Epithelial cell of proximal tubule (primary cell): ENCODE results near the gene SLC15A5. TPM values are rescaled to one million over a fixed set of nuclear protein-coding genes. Genes with fewer than 3 reads are reported as not detected.

ENCODE experiments used
- DNase-seq: peaks from one replicate; pipeline ENCODE4 v3.0.0-alpha.2; 2011; ENCODE audit warnings: low read depth
- H3K4me3 ChIP-seq: 2 replicates; pipeline ENCODE4 v1.5.1; 2011; ENCODE audit warnings: low read depth, mild to moderate bottlenecking, low read length
- total RNA-seq: library from RNA; depleted of rRNA; stranded (reverse); fragments of >200 nt; gene quantifications from 2 replicates; pipeline ENCODE4 v1.2.3, GENCODE V29; 2015
- TF ChIP-seq, protein P1 (sequence below): conservative IDR thresholded peaks from 2 replicates; pipeline ENCODE4 v1.5.1; 2012; ENCODE audit warnings: low read depth, mild to moderate bottlenecking, low read length

The SLC15A5 gene
- total RNA-seq, 1 donor from 2014 or later: not detected

DNA sequence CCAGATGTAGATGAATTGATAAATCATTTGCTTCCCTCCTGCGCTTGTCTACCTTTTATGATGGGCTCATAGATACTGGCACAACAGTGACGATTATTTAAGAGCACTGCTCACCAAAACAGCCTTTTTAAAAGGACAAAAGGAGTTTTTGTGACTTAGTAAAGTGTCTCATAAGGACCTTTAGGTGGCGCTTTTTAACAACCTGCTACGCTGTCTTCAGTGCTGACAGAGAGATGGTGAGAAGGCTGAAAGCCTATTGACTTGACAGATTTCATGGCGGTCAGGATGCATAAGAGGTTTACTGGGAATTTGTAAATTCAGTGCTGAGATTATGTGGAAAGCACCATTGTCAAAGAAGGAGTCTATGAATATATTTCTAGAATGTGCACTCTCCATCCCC, 87.6 kb downstream of the SLC15A5 start:
- TF ChIP-seq, protein P1, sequence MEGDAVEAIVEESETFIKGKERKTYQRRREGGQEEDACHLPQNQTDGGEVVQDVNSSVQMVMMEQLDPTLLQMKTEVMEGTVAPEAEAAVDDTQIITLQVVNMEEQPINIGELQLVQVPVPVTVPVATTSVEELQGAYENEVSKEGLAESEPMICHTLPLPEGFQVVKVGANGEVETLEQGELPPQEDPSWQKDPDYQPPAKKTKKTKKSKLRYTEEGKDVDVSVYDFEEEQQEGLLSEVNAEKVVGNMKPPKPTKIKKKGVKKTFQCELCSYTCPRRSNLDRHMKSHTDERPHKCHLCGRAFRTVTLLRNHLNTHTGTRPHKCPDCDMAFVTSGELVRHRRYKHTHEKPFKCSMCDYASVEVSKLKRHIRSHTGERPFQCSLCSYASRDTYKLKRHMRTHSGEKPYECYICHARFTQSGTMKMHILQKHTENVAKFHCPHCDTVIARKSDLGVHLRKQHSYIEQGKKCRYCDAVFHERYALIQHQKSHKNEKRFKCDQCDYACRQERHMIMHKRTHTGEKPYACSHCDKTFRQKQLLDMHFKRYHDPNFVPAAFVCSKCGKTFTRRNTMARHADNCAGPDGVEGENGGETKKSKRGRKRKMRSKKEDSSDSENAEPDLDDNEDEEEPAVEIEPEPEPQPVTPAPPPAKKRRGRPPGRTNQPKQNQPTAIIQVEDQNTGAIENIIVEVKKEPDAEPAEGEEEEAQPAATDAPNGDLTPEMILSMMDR: peak; percentile 59
- no peak overlapping the region for H3K4me3 ChIP-seq
- DNase-seq: no peak

DNA sequence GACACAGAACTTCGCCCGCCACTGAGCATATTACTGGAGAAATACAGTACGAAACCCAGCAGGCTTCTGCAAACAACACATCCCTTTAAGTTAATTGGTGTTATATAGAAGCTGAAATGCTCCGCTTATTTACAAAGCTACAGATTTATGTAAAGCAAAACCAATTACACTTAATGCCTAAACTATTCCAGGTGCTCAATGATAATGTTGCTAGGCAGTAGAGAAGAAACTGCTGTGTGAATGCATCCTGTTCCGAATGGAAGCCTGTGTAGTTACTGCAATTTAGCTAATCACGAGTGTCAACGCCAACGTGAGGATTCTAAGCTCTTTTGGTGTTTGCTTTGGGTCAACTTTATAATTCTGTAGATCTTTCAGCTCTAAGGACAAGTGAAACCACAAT, 89.8 kb downstream of the SLC15A5 start:
- no peak for DNase-seq
- TF ChIP-seq, protein P1: no peak
- H3K4me3 ChIP-seq: no peak overlapping the region

DNA sequence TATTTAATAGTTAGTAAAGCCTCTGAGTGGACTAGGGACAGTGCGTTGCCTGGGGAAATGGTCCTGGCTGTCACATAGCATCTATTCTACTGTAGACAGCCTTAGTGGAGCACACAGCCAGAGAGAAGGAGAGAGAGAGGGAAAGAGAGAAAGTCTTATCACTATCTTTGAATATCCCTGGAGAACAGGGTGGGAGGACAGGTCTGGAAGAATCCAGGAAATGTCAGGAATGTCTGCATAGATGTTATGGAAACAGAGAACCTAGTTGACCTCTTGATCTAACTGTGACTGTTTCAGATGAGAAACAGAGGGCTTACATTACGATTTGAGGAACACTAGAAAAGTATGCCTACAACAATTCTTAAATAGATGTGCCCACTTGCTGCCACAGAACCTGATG, 92.8 kb downstream of the SLC15A5 start:
- DNase-seq: no peak
- H3K4me3 ChIP-seq: no peak overlapping the region
- TF ChIP-seq, protein P1: no peak

DNA sequence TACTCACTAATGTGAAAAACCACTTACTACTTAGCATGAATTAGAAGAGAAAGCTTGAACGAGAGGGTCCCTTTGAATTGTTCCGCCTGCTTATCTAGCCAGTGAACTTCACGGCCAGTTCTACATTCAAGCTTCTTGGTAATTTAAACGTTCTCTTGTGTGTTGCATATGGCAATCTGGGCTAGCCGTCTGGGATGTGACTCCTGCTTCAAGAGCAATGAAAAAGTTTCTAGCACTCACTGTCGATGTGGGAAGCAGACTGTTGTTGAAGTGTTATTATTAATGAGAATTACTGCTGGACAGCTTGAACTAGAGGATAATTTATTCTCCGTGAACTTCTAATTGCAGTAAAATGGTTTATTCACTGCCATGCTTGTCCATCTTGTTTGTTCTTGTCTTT, 93.9 kb downstream of the SLC15A5 start:
- TF ChIP-seq, protein P1: no peak
- no peak for DNase-seq
- no peak overlapping the region for H3K4me3 ChIP-seq

DNA sequence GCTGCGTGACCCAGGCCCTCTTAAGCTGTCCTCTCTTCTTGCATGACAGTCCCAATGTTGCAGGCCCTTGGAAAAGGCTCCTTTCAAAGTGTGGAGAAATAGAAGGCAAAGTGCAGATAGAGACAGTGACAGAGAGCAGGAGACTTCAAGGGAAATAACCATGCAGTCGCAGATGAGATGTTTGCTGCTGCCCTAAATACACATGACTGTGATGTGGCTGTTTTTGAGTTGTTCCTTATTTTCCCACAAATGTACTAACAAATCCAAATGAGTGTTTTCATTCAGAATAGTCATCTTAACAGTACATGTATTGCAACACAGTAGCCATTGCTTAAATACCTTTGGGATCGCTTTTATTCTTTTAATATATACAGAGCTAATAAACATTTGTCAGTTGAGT, 101.6 kb downstream of the SLC15A5 start:
- TF ChIP-seq, protein P1: no peak
- no peak for DNase-seq
- H3K4me3 ChIP-seq: no peak overlapping the region

DNA sequence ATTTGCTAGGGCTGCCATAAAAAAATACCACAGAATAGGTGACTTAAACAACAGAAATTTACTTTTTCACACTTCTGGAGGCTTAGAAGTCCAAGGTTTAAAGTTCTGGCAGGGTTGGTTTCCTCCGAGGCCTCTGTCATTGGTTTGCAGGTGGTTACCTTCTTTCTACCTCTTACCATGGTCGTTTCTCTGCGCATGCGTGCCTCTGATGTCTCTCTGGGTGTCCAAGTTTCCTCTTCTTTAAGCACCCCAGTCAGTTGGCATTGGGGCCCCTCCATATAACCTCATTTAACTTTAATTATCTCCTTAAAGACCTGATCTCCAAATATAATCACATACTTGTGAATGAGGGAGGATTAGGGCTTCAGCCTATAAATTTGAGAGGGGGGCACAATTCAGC, 103.2 kb downstream of the SLC15A5 start:
- no peak overlapping the region for H3K4me3 ChIP-seq
- DNase-seq: no peak
- TF ChIP-seq, protein P1: no peak

DNA sequence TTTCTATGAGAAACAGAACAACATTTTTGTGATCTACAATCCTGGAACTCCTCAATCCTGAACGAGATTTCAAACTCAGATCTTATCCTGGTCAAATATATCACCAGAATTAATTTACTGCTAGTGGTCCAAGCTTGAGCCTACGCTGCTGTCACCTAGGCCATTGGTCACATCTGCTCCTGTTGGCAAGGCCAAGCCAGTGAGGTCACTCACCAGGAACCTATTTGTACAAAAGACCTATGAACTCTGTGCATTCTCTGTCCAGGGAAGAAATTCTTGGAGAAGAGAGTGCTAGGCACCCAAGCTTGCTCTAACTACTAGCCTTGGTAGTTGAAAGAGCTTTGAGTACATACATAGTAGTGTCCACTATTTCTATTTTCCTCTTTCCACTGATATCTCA, 106.1 kb downstream of the SLC15A5 start:
- TF ChIP-seq, protein P1: no peak
- DNase-seq: no peak
- no peak overlapping the region for H3K4me3 ChIP-seq
